PFSK-1 (cell line): ENCODE results near the gene ARRDC1.

Experiments
- POLR2AphosphoS5 ChIP-seq: IDR thresholded peaks from 2 replicates; pipeline ENCODE4 v1.6.1; 2012; ENCODE audit warnings: low read depth, mild to moderate bottlenecking, control low read depth, low read length, moderate library complexity
- REST ChIP-seq, 2 experiments: IDR thresholded peaks; 2 replicates each; pipeline versions ENCODE4 v1.6.1 to v1.8.0; 2011 to 2012; ENCODE audit warnings: low read depth in 2 of 2, low read length in 2 of 2, control low read depth in 1 of 2, inconsistent platforms in 1 of 2, mild to moderate bottlenecking in 1 of 2, moderate library complexity in 1 of 2; ENCODE audit not compliant: insufficient read depth in 1 of 2
- SIN3A ChIP-seq: IDR thresholded peaks from 2 replicates; pipeline ENCODE4 v1.6.1; 2012; ENCODE audit warnings: mild to moderate bottlenecking, low read length, moderate library complexity, borderline replicate concordance; ENCODE audit not compliant: insufficient read depth
- TAF1 ChIP-seq: IDR thresholded peaks from 2 replicates; pipeline ENCODE4 v1.6.1; 2012; ENCODE audit warnings: low read length, control low read depth, borderline replicate concordance; ENCODE audit not compliant: insufficient read depth

GRCh38 chr9:137630126-137630525 lies 24.6 kb downstream of the ARRDC1 start:
- no peak for TF ChIP-seq REST (IDR thresholded peaks at IDR 0.05; ENCODE audit: insufficient read depth in 1 of 2, low read depth in 2 of 2, low read length in 2 of 2)
- no peak for TF ChIP-seq TAF1
- TF ChIP-seq POLR2AphosphoS5 = no peak
- TF ChIP-seq SIN3A = no peak
